Mucosa of descending colon (tissue), 3 donors: ENCODE results near the gene ABLIM1. TPM values are rescaled to one million over a fixed set of nuclear protein-coding genes. Genes with fewer than 3 reads are reported as not detected.
A peak's percentile ranks its signal among the peaks of the same experiment; 100 is the strongest.

Source experiments
- ATAC-seq: fragments of 200-7000 bp; cut with Tn5 transposase; one replicate; pipeline ENCODE4 v1.9.1; 2020; ENCODE audit warnings: mild to moderate bottlenecking, moderate library complexity
- DNase-seq, 3 donors: peaks; one replicate each; pipeline ENCODE4 v3.0.0-alpha.2; 2020
- H3K36me3 ChIP-seq: fragments of 200-600 bp; one replicate; pipeline ENCODE4 v1.8.0; 2021; ENCODE audit warnings: low read depth, mild to moderate bottlenecking
- H3K4me1 ChIP-seq: fragments of 200-600 bp; one replicate; pipeline ENCODE4 v1.8.0; 2021; ENCODE audit warnings: low read depth, mild to moderate bottlenecking
- H3K4me3 ChIP-seq: fragments of 200-600 bp; one replicate; pipeline ENCODE4 v1.8.0; 2021; ENCODE audit warnings: mild to moderate bottlenecking
- H3K9me3 ChIP-seq: fragments of 200-600 bp; one replicate; pipeline ENCODE4 v1.8.0; 2021; ENCODE audit warnings: mild to moderate bottlenecking
- intact Hi-C, 2 donors: fragments of 100-400 bp; cut with DNase I in 1 of 2; cut with micrococcal nuclease in 1 of 2; formaldehyde crosslinking; loops; one replicate each; pipeline versions ENCODE4 v1.11.0 to v1.11.1; 2022; cut with DNase I, micrococcal nuclease
- total RNA-seq, 3 donors: library from RNA; stranded (reverse); fragmentation: NEBNext Ultra II Directional in 2 of 3; extraction: Animal tissue kit (Norgen Biotek cat#: 25700) in 2 of 3; gene quantifications; one replicate each; pipeline versions ENCODE4 v1.2.1 to v1.2.4, GENCODE V29; 2021 to 2023
- TF ChIP-seq, protein P1 (sequence below): fragments of 200-600 bp; IDR thresholded peaks from one replicate; pipeline ENCODE4 v1.8.0; 2022; ENCODE audit warnings: antibody characterized with exemption, mild to moderate bottlenecking
- donor health status: DM: no; HTN: no; CAD: no; lungs with moderate emphysema.
- donor health status: DM: no; HTN: no; CAD: no.
- donor health status: DM: no; HTN: yes; CAD: no.

Gene ABLIM1
- total RNA-seq, 3 donors from 2014 or later, result 67.1 to 122 (median 103) TPM

DNA sequence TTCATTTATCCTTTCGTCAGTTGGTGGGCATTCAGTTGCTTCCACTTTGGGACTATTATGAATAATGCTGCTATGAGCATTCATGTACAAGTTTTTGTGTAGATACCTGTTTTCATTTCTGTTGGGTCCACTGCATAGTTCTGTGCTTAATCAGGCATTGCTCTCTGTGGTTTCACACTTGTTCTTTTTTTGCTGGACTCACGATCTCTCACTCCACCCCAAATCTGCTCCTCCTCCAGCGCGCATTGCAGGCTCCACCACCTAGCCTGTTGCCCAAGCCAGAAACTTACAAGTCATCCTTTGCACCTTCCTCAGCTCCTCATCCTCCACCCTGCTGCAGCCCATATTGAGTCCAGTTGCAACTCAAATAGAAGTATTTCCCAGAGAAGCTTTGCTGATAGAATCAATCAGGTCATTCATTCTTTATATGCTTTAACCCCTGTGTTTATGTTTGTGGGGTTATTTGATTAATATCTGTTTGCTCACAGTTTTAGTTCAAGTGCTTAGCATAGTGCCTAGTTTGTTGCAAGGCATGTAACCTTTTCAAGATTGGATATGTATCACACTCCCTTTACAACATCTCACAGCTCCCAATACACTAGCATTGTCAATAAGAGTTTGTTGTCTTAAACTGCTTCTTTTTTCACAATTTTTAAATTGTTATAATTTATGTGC, 237.1 kb downstream of the ABLIM1 start:
- no peaks in the 10 kb centered on the region for H3K4me1 ChIP-seq
- intact Hi-C loops, result no loop called here
- ATAC-seq (no peak), DNase-seq (no peak)
- no peaks in the 10 kb centered on the region for H3K9me3 ChIP-seq
- H3K36me3 ChIP-seq, result no peaks in the 10 kb centered on the region
- H3K4me3 ChIP-seq, result no peak overlapping the region
- TF ChIP-seq, protein P1, sequence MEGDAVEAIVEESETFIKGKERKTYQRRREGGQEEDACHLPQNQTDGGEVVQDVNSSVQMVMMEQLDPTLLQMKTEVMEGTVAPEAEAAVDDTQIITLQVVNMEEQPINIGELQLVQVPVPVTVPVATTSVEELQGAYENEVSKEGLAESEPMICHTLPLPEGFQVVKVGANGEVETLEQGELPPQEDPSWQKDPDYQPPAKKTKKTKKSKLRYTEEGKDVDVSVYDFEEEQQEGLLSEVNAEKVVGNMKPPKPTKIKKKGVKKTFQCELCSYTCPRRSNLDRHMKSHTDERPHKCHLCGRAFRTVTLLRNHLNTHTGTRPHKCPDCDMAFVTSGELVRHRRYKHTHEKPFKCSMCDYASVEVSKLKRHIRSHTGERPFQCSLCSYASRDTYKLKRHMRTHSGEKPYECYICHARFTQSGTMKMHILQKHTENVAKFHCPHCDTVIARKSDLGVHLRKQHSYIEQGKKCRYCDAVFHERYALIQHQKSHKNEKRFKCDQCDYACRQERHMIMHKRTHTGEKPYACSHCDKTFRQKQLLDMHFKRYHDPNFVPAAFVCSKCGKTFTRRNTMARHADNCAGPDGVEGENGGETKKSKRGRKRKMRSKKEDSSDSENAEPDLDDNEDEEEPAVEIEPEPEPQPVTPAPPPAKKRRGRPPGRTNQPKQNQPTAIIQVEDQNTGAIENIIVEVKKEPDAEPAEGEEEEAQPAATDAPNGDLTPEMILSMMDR, result no peak

DNA sequence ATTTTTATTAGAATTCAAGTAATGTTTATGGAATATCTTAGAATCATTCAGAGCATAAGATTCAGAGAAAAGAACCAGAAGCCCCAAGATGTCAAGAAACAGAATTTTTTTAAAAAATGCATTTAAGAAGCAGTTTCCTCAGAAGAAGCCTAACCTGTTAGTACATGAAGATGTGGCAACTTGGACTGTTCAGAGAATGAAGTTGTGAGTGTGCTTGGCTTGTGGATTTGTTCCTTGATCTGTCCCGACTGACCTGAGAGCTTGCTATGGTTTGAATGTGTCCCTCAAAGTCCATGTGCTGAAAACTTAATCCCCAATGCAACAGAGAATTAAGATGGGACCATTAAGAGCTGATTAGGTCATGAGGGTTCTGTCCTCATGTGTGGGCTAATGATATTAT, 240.0 kb downstream of the ABLIM1 start:
- Histone ChIP-seq H3K36me3 (no peaks in the 10 kb centered on the region), H3K4me1 (no peaks in the 10 kb centered on the region), H3K9me3 (no peaks in the 10 kb centered on the region), H3K4me3 (no peak overlapping the region)
- no peak for ATAC-seq
- DNase-seq, result no peak
- TF ChIP-seq, protein P1, result no peak
- intact Hi-C loops, result no loop called here

DNA sequence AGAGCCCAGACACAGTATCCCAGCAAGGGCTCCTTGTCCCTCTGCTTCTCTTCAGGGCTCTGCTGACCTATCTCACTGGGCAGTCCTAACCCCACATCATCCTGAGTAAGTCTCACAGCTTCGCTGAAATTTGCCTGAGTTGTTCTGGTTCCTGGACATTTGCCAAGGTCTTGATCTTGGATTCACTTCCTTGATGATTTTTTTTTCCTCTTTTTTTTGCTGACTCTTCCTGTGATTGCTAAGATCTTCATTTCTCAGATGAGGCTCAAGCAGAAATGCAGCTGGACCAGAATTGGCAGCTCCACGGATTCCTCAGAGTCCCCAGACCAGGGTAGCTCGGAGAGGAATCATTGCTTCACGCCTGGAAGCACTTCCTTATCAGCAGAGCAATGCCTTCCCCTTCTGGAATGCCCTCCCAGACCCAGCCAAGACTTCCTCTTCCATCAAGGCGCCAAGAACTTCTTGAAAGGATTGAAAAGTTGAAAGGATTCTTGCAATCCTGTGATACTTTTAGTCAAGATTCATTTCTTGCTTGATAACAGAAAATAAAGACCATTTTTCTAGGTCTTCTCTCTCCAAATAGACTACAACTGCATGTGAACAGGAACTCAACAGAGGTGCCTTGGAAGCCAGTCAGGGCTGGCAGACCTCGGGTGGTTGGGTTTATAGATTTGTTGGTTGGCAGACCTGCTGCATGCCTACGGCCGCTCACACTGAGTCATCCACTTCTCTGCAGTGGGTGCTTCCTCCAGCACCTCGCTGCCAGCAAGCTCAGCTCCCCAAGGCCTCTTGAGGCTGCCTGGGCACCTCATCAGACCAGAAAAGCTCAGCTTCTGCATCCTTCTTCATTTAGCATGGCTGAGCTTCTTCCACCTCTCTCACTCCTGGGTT, 244.9 kb downstream of the ABLIM1 start:
- intact Hi-C loops, result no loop called here
- ATAC-seq (peak; percentile 71), DNase-seq (peak in 1 of 3 donors; percentile 44)
- Histone ChIP-seq H3K4me3 (no peak overlapping the region), H3K9me3 (no peaks in the 10 kb centered on the region), H3K4me1 (no peaks in the 10 kb centered on the region), H3K36me3 (no peaks in the 10 kb centered on the region)
- TF ChIP-seq, protein P1, result no peak

DNA sequence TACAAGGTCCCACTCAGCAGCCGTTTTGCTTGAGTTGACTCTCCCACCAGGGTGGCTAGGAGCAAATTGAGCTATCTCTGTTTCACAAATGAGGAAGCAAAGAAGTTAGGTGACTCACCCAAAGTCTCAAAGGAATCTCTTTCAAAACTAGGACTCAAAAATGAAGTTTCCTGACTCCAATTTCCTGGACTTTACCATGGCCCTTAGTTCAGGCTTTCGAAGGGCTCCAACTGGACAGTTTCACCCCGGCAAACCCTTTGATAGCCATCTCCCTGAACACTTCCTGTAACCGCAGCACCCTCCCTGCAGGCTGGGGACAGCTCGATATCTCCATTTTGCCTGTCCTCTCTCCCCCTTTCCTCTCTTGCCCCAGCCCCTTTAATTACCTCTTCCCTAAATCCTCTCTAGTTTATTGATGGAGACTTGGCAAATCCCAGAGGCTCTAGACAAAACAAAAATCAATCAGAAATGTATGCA, 249.1 kb downstream of the ABLIM1 start:
- H3K4me1 ChIP-seq, result peaks cover 3% of the 10 kb centered on the region
- no peaks in the 10 kb centered on the region for H3K36me3 ChIP-seq
- TF ChIP-seq, protein P1, result no peak
- no peaks in the 10 kb centered on the region for H3K9me3 ChIP-seq
- ATAC-seq (no peak), DNase-seq (no peak)
- intact Hi-C loops, result no loop called here
- H3K4me3 ChIP-seq, result no peak overlapping the region

DNA sequence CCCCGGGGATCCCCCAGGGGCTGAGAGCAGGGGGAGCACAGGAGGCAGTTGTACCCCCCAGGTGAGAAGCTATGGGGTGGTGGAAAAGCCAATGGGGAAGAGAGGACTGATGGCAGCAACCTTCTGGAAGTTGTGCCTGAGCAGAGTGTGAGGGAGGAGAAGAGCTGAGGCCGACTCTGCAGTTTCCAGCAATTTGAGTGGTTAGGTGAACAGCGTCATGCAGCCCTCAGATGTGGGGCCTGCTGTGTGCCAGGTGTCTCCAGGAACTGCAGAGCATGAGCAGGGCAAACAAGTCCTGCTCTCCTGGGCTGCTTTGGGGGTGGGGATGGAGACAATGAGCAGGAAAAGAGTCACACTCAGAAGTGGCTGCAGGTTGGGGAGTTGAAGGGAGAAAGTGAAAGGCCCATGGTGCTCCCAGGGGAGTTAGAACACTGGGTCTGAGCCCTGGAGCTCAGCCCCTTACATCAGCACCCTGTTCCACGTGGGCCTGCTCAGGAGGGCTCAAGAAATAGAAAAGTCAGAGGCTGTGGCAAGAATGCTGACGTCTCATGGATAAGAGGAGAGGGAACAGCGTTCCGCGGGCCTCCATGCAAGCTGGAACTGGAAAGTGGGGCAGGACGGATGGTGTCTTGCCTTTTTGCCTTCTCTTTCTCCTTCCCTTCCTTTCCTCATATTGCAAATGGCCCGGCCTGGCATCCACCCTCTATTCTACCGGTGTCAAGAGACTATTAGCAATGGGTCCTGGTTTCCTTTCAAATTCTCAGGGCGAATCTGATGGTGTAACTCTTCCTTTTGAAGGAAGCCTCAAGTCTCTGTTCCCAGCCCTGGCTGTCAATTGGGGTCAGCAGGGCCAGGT, 249.7 kb downstream of the ABLIM1 start:
- intact Hi-C loops, result no loop called here
- no peaks in the 10 kb centered on the region for H3K36me3 ChIP-seq
- TF ChIP-seq, protein P1, result no peak
- H3K9me3 ChIP-seq, result no peaks in the 10 kb centered on the region
- no peak for ATAC-seq
- H3K4me3 ChIP-seq, result no peak overlapping the region
- DNase-seq, result no peak
- peaks cover 9% of the 10 kb centered on the region for H3K4me1 ChIP-seq
